ENCODE results near the gene CYGB.
A peak's percentile ranks its signal among the peaks of the same experiment; 100 is the strongest.
"Not testable (repeated sequence)": the region's sequence is repeated elsewhere in the genome, so short reads cannot be mapped to it uniquely, and the experiment has no call there.

The CYGB gene

GRCh38 chr17:76536511-76537287 lies 810 bp downstream of the CYGB start:
- no peak for TF ChIP-seq CTCF (IDR thresholded peaks at IDR 0.05; ENCODE audit: low read depth, low read length)

GRCh38 chr17:76535788-76536510 lies 1.6 kb downstream of the CYGB start:
- no peak overlapping the region for H3K4me3 ChIP-seq (ENCODE audit: low read depth, low read length)
- no peak for TF ChIP-seq CTCF (IDR thresholded peaks at IDR 0.05; ENCODE audit: low read depth, low read length)

More at GRCh38 chr17:76536511-76537287, 810 bp downstream of the CYGB start:
- peak overlapping the region; percentile 53 for H3K4me3 ChIP-seq (ENCODE audit: low read depth, low read length)

- no peak overlapping the region for H3K4me3 ChIP-seq (ENCODE audit: low read depth, low read length)
- TF ChIP-seq CTCF (IDR thresholded peaks at IDR 0.05; ENCODE audit: low read depth, low read length) = no peak
Measured at GRCh38 chr17:76534831-76535732, 2.4 kb downstream of the CYGB start.

- not testable (repeated sequence) for H3K4me3 ChIP-seq (ENCODE audit: low read depth, low read length)
Measured at GRCh38 chr17:76533640-76534359, 3.7 kb downstream of the CYGB start.

GRCh38 chr17:76532072-76532651 lies 5.3 kb downstream of the CYGB start:
- H3K4me3 ChIP-seq (ENCODE audit: low read depth, low read length) = no peak overlapping the region
- no peak for TF ChIP-seq CTCF (IDR thresholded peaks at IDR 0.05; ENCODE audit: low read depth, low read length)

- no peak overlapping the region for H3K4me3 ChIP-seq (ENCODE audit: low read depth, low read length)
- TF ChIP-seq CTCF (IDR thresholded peaks at IDR 0.05; ENCODE audit: low read depth, low read length) = no peak
Measured at GRCh38 chr17:76531486-76532038, 5.9 kb downstream of the CYGB start.

Data from WI38 (cell line).